ENCODE measurements around the gene LMO1.

DNA sequence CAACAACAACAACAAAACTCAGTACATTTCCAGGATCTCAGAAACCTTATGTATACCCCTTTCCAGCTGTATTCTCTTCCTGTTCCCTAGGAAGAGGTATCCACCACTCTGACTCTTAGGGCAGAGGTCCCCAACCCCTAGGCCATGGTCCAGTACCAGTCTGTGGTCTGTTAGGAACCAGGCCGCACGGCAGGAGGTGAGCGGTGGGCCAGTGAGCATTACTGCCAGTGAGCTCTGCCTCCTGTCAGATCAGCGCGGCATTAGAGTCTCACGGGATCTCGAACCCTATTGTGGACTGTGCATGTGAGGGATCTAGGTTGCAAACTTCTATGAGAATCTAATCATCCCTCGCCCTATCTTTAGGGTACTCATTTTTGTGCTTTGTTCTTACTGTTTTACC, 43.9 kb upstream of the LMO1 start:
- TF ChIP-seq, protein P1, sequence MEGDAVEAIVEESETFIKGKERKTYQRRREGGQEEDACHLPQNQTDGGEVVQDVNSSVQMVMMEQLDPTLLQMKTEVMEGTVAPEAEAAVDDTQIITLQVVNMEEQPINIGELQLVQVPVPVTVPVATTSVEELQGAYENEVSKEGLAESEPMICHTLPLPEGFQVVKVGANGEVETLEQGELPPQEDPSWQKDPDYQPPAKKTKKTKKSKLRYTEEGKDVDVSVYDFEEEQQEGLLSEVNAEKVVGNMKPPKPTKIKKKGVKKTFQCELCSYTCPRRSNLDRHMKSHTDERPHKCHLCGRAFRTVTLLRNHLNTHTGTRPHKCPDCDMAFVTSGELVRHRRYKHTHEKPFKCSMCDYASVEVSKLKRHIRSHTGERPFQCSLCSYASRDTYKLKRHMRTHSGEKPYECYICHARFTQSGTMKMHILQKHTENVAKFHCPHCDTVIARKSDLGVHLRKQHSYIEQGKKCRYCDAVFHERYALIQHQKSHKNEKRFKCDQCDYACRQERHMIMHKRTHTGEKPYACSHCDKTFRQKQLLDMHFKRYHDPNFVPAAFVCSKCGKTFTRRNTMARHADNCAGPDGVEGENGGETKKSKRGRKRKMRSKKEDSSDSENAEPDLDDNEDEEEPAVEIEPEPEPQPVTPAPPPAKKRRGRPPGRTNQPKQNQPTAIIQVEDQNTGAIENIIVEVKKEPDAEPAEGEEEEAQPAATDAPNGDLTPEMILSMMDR (conservative IDR thresholded peaks at IDR 0.05) = no peak
- TF ChIP-seq EZH2 (IDR thresholded peaks at IDR 0.05; ENCODE audit: low read depth) = no peak

All from PC-9 (cell line).